ENCODE measurements around the gene DGKZ.
A peak's percentile ranks its signal among the peaks of the same experiment; 100 is the strongest.
"Not testable (repeated sequence)": the region's sequence is repeated elsewhere in the genome, so short reads cannot be mapped to it uniquely, and the experiment has no call there.

Gene DGKZ

GRCh38 chr11:46378811-46379481, 31.7 kb downstream of the DGKZ start:
- no peaks in the 10 kb centered on the region for H3K27me3 Mint-ChIP-seq
- peaks cover 4% of the 10 kb centered on the region for H3K4me1 Mint-ChIP-seq
- no peaks in the 10 kb centered on the region for H3K9me3 Mint-ChIP-seq
- peaks cover 7% of the 10 kb centered on the region for H3K36me3 Mint-ChIP-seq
- no peak overlapping the region for H3K27ac Mint-ChIP-seq
- no peak overlapping the region for H3K4me3 Mint-ChIP-seq

- H3K4me1 Mint-ChIP-seq, H3K27ac Mint-ChIP-seq, H3K36me3 Mint-ChIP-seq, H3K27me3 Mint-ChIP-seq, H3K9me3 Mint-ChIP-seq, H3K4me3 Mint-ChIP-seq: not testable (repeated sequence)
These were observed 32.4 kb downstream of the DGKZ start for GRCh38 chr11:46379482-46380293.

- H3K36me3 Mint-ChIP-seq = peaks cover 2% of the 10 kb centered on the region
- peak overlapping the region; percentile 77 for H3K4me3 Mint-ChIP-seq
- no peaks in the 10 kb centered on the region for H3K9me3 Mint-ChIP-seq
- H3K4me1 Mint-ChIP-seq = peaks cover 4% of the 10 kb centered on the region
- H3K27me3 Mint-ChIP-seq = peaks cover 2% of the 10 kb centered on the region
- H3K27ac Mint-ChIP-seq = peak overlapping the region; percentile 78
These were observed 33.2 kb downstream of the DGKZ start for GRCh38 chr11:46380340-46381047.

- H3K4me1 Mint-ChIP-seq = peaks cover 5% of the 10 kb centered on the region
- H3K9me3 Mint-ChIP-seq = no peaks in the 10 kb centered on the region
- H3K27ac Mint-ChIP-seq = peak within 1 kb of the TSS; percentile 23
- peak within 1 kb of the TSS; percentile 77 for H3K4me3 Mint-ChIP-seq
- peaks cover 8% of the 10 kb centered on the region for H3K27me3 Mint-ChIP-seq
- peaks cover 2% of the 10 kb centered on the region for H3K36me3 Mint-ChIP-seq
These were observed 34.0 kb downstream of the DGKZ start, which contains the start of gene MDK for GRCh38 chr11:46381048-46381818. Gene MDK, plus strand, starts transcription at chr11:46381669. Its CDS starts 389 bp downstream, at chr11:46382058.

- H3K27me3 Mint-ChIP-seq = peaks cover 16% of the 10 kb centered on the region
- H3K4me3 Mint-ChIP-seq = peak overlapping the region; percentile 73
- no peaks in the 10 kb centered on the region for H3K9me3 Mint-ChIP-seq
- H3K36me3 Mint-ChIP-seq = peaks cover 2% of the 10 kb centered on the region
- peak overlapping the region; percentile 23 for H3K27ac Mint-ChIP-seq
- H3K4me1 Mint-ChIP-seq = peaks cover 12% of the 10 kb centered on the region
These were observed 34.8 kb downstream of the DGKZ start for GRCh38 chr11:46381819-46382645.

- Mint-ChIP-seq H3K27me3 (peaks cover 18% of the 10 kb centered on the region), H3K36me3 (no peaks in the 10 kb centered on the region), H3K4me3 (peak overlapping the region; percentile 73), H3K27ac (no peak overlapping the region), H3K4me1 (peaks cover 12% of the 10 kb centered on the region), H3K9me3 (no peaks in the 10 kb centered on the region)
These were observed 35.6 kb downstream of the DGKZ start for GRCh38 chr11:46382646-46383403.

- Mint-ChIP-seq H3K27me3 (peaks cover 24% of the 10 kb centered on the region), H3K27ac (no peak overlapping the region), H3K4me1 (peaks cover 18% of the 10 kb centered on the region), H3K4me3 (no peak overlapping the region), H3K9me3 (no peaks in the 10 kb centered on the region), H3K36me3 (no peaks in the 10 kb centered on the region)
These were observed 36.1 kb downstream of the DGKZ start for GRCh38 chr11:46383404-46383758.

GRCh38 chr11:46383974-46384701, 36.9 kb downstream of the DGKZ start:
- no peak overlapping the region for H3K4me3 Mint-ChIP-seq

GRCh38 chr11:46385169-46386004, 38.1 kb downstream of the DGKZ start:
- H3K27ac Mint-ChIP-seq = no peak overlapping the region
- peaks cover 23% of the 10 kb centered on the region for H3K4me1 Mint-ChIP-seq
- peaks cover 28% of the 10 kb centered on the region for H3K27me3 Mint-ChIP-seq
- H3K9me3 Mint-ChIP-seq = no peaks in the 10 kb centered on the region
- no peak overlapping the region for H3K4me3 Mint-ChIP-seq
- no peaks in the 10 kb centered on the region for H3K36me3 Mint-ChIP-seq

More at GRCh38 chr11:46383974-46384701, 36.9 kb downstream of the DGKZ start:
- Mint-ChIP-seq H3K27ac (no peak overlapping the region), H3K4me1 (peaks cover 21% of the 10 kb centered on the region), H3K9me3 (no peaks in the 10 kb centered on the region), H3K36me3 (no peaks in the 10 kb centered on the region), H3K27me3 (peaks cover 26% of the 10 kb centered on the region)

GRCh38 chr11:46386005-46386578, 38.8 kb downstream of the DGKZ start:
- H3K36me3 Mint-ChIP-seq = no peaks in the 10 kb centered on the region
- H3K4me3 Mint-ChIP-seq = no peak overlapping the region
- H3K9me3 Mint-ChIP-seq = no peaks in the 10 kb centered on the region
- peaks cover 22% of the 10 kb centered on the region for H3K4me1 Mint-ChIP-seq
- no peak overlapping the region for H3K27ac Mint-ChIP-seq
- peaks cover 32% of the 10 kb centered on the region for H3K27me3 Mint-ChIP-seq

- Mint-ChIP-seq H3K36me3 (no peaks in the 10 kb centered on the region), H3K27ac (peak overlapping the region; percentile 80), H3K27me3 (peaks cover 32% of the 10 kb centered on the region), H3K9me3 (no peaks in the 10 kb centered on the region), H3K4me3 (peak overlapping the region; percentile 30), H3K4me1 (peaks cover 22% of the 10 kb centered on the region)
These were observed 39.4 kb downstream of the DGKZ start for GRCh38 chr11:46386674-46387073.

- H3K4me1 Mint-ChIP-seq = peaks cover 22% of the 10 kb centered on the region
- no peak overlapping the region for H3K27ac Mint-ChIP-seq
- peaks cover 32% of the 10 kb centered on the region for H3K27me3 Mint-ChIP-seq
- H3K4me3 Mint-ChIP-seq = no peak overlapping the region
- no peaks in the 10 kb centered on the region for H3K9me3 Mint-ChIP-seq
- H3K36me3 Mint-ChIP-seq = no peaks in the 10 kb centered on the region
These were observed 40.2 kb downstream of the DGKZ start for GRCh38 chr11:46387456-46387855.

Data from activated naive CD4-positive, alpha-beta T cell treated with anti-CD3 and anti-CD28 coated beads, Interleukin-2, amount 50 U/mL, for 24 hours (primary cell).